ENCODE results near the gene MED13L. TPM values are rescaled to one million over a fixed set of nuclear protein-coding genes. Genes with fewer than 3 reads are reported as not detected.

MED13L gene
- total and polyA plus RNA-seq, 2 of the 4 experiments (the other 2 are of a cell fraction): 17.9 to 49.1 TPM

DNA sequence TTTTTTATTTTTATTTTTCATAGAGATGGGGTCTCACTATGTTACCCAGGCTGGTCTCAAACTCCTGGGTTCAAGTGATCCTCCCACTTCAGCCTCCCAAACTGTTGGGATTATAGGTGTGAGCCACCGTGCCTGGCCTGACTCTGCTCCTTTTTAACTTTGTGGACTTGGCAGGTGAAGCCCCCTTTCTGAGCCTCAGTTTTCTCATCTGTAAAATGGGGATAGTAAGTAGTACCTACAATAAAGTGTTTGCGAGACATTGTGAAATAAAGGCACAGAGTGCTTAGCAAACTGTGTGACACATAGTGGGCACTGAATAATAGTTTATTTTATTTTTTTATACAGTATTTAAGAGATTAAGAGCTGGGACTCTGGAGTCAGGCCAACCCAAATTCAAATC is 21.1 kb upstream of the MED13L start:
- Histone ChIP-seq H2AK5ac (ENCODE audit: low read depth, low read length) (no peak overlapping the region), H3K23ac (ENCODE audit: low read depth, low read length) (no peak overlapping the region), H3K56ac (ENCODE audit: extremely low read depth, insufficient read depth, low read length) (no peak overlapping the region), H2AFZ (replicated peaks; ENCODE audit: low read length, poor library complexity) (no peak overlapping the region), H3K27ac (ENCODE audit: insufficient read depth, low read length) (no peak overlapping the region), H2BK5ac (ENCODE audit: low read depth, low read length, poor library complexity, severe bottlenecking) (no peak overlapping the region), H3K9ac (ENCODE audit: low read depth, low read length) (no peak overlapping the region), H3K4me3 (ENCODE audit: insufficient read depth, low read depth, low read length) (no peak overlapping the region), H3K79me1 (ENCODE audit: low read depth in 1 of 2, low read length in 2 of 2) (no peaks in the 10 kb centered on the region), H2AK9ac (replicated peaks; ENCODE audit: low read depth, low read length, poor library complexity) (no peak overlapping the region), H3K36me3 (ENCODE audit: control insufficient read depth, insufficient read depth, low read length) (no peaks in the 10 kb centered on the region), H3K14ac (replicated peaks; ENCODE audit: low read depth, low read length) (no peak overlapping the region), H4K8ac (ENCODE audit: low read depth in 2 of 2, low read length in 2 of 2) (no peak overlapping the region), H3K4ac (ENCODE audit: low read depth, low read length) (no peak overlapping the region), H3K4me1 (ENCODE audit: control insufficient read depth, insufficient read depth, low read length) (peaks cover 6% of the 10 kb centered on the region; the same call in 1 of the 2 replicates), H4K5ac (ENCODE audit: low read depth, low read length) (no peak overlapping the region), H3K9me1 (ENCODE audit: insufficient read depth, low read length) (peaks cover 3% of the 10 kb centered on the region), H3K4me2 (ENCODE audit: low read depth, low read length) (no peak overlapping the region), H2BK120ac (ENCODE audit: low read depth, low read length) (no peak overlapping the region), H2BK20ac (ENCODE audit: low read depth, low read length) (no peak overlapping the region), H3K18ac (ENCODE audit: low read depth, low read length) (no peak overlapping the region), H3K27me3 (ENCODE audit: control insufficient read depth, insufficient read depth, low read length) (no peaks in the 10 kb centered on the region), H4K20me1 (ENCODE audit: insufficient read depth, low read length) (no peaks in the 10 kb centered on the region), H3K9me3 (ENCODE audit: control insufficient read depth, insufficient read depth, low read length) (no peaks in the 10 kb centered on the region), H2BK15ac (ENCODE audit: low read depth, low read length) (no peak overlapping the region), H4K91ac (ENCODE audit: insufficient read depth, low read depth, low read length) (no peak overlapping the region)
- DNase-seq: no peak
- no peak for ATAC-seq (ENCODE audit: low read depth)
- intact Hi-C loops (cut with micrococcal nuclease) (no loop called here), in situ Hi-C loops (cut with MboI; ENCODE audit: low sequenced_read_pairs) (no loop called here), dilution Hi-C loops (cut with HindIII; ENCODE audit: low sequenced_read_pairs, unreplicated experiment) (no loop called here)
- no CpG with 5 or more reads among the region's 2 CpGs for WGBS, 2 experiments (ENCODE audit: extremely low coverage in 2 of 2, insufficient read length in 1 of 2)
- ChIA-PET POLR2A (ENCODE audit: unreplicated experiment) (no interaction called here), CTCF (no interaction called here)
- no TSS peak for BruUV-seq (replicated peaks)
- TF ChIP-seq, protein P1, sequence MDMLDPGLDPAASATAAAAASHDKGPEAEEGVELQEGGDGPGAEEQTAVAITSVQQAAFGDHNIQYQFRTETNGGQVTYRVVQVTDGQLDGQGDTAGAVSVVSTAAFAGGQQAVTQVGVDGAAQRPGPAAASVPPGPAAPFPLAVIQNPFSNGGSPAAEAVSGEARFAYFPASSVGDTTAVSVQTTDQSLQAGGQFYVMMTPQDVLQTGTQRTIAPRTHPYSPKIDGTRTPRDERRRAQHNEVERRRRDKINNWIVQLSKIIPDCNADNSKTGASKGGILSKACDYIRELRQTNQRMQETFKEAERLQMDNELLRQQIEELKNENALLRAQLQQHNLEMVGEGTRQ (IDR thresholded peaks at IDR 0.05; ENCODE audit: low read depth, low read length): no peak
- TF ChIP-seq, protein P2, sequence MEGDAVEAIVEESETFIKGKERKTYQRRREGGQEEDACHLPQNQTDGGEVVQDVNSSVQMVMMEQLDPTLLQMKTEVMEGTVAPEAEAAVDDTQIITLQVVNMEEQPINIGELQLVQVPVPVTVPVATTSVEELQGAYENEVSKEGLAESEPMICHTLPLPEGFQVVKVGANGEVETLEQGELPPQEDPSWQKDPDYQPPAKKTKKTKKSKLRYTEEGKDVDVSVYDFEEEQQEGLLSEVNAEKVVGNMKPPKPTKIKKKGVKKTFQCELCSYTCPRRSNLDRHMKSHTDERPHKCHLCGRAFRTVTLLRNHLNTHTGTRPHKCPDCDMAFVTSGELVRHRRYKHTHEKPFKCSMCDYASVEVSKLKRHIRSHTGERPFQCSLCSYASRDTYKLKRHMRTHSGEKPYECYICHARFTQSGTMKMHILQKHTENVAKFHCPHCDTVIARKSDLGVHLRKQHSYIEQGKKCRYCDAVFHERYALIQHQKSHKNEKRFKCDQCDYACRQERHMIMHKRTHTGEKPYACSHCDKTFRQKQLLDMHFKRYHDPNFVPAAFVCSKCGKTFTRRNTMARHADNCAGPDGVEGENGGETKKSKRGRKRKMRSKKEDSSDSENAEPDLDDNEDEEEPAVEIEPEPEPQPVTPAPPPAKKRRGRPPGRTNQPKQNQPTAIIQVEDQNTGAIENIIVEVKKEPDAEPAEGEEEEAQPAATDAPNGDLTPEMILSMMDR (conservative IDR thresholded peaks at IDR 0.05; ENCODE audit: low read depth, low read length): no peak
- TF ChIP-seq MAFK (IDR thresholded peaks at IDR 0.05; ENCODE audit: low read depth, low read length): no peak
